Bronchial epithelial cell (primary cell): ENCODE measurements around the gene SSTR3. TPM values are rescaled to one million over a fixed set of nuclear protein-coding genes. Genes with fewer than 3 reads are reported as not detected.

Experiments
- DNase-seq: peaks from one replicate; pipeline ENCODE4 v3.0.0-alpha.2; 2010; ENCODE audit warnings: low read depth
- FAIRE-seq: peaks from 2 replicates; lab custom pipeline; 2011; peaks lifted over from hg19 to GRCh38; lab: Jason Lieb, UNC
- H3K27me3 ChIP-seq: 2 replicates; pipeline ENCODE4 v1.5.1; 2011; ENCODE audit warnings: low read length; ENCODE audit not compliant: control insufficient read depth, insufficient read depth
- H3K36me3 ChIP-seq: 2 replicates; pipeline ENCODE4 v1.5.1; 2011; ENCODE audit warnings: low read length; ENCODE audit not compliant: control insufficient read depth, insufficient read depth
- H3K4me3 ChIP-seq: 2 replicates; pipeline ENCODE4 v1.5.1; 2011; ENCODE audit warnings: mild to moderate bottlenecking, low read depth, low read length, control low read depth
- total RNA-seq: library from RNA; depleted of rRNA; stranded (reverse); fragments of >200 nt; gene quantifications from 2 replicates; pipeline ENCODE4 v1.2.1, GENCODE V29; 2014
- TF ChIP-seq, protein P1 (sequence below): IDR thresholded peaks from 2 replicates; pipeline ENCODE4 v1.5.1; 2011; ENCODE audit warnings: mild to moderate bottlenecking, moderate library complexity, low read length, control low read depth, inconsistent platforms; ENCODE audit not compliant: insufficient read depth, severe bottlenecking

The SSTR3 gene
- total RNA-seq, 1 donor from 2014 or later: not detected

DNA sequence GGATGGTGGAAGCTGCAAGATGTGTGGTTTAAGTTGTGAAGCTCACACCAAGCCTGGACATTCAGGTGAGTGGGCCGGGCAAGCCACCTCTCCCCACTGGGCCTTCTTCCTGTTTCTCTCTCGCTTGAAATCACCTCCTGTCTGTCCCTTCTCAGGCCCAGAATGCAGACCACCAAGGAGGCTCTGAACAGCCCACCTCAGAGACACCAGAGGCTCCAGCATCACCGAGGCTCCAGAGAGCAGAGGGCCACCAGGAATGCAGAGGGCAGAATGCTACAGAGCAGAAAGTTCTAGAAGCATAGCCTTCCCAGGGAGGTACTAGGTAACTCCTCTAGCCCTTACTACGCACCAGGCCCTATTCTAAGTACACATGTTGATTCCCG, 47.8 kb downstream of the SSTR3 start:
- Histone ChIP-seq H3K27me3 (peaks cover 3% of the 10 kb centered on the region), H3K4me3 (no peak overlapping the region), H3K36me3 (no peaks in the 10 kb centered on the region)
- TF ChIP-seq, protein P1, sequence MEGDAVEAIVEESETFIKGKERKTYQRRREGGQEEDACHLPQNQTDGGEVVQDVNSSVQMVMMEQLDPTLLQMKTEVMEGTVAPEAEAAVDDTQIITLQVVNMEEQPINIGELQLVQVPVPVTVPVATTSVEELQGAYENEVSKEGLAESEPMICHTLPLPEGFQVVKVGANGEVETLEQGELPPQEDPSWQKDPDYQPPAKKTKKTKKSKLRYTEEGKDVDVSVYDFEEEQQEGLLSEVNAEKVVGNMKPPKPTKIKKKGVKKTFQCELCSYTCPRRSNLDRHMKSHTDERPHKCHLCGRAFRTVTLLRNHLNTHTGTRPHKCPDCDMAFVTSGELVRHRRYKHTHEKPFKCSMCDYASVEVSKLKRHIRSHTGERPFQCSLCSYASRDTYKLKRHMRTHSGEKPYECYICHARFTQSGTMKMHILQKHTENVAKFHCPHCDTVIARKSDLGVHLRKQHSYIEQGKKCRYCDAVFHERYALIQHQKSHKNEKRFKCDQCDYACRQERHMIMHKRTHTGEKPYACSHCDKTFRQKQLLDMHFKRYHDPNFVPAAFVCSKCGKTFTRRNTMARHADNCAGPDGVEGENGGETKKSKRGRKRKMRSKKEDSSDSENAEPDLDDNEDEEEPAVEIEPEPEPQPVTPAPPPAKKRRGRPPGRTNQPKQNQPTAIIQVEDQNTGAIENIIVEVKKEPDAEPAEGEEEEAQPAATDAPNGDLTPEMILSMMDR: no peak
- DNase-seq: no peak
- FAIRE-seq: no peak

DNA sequence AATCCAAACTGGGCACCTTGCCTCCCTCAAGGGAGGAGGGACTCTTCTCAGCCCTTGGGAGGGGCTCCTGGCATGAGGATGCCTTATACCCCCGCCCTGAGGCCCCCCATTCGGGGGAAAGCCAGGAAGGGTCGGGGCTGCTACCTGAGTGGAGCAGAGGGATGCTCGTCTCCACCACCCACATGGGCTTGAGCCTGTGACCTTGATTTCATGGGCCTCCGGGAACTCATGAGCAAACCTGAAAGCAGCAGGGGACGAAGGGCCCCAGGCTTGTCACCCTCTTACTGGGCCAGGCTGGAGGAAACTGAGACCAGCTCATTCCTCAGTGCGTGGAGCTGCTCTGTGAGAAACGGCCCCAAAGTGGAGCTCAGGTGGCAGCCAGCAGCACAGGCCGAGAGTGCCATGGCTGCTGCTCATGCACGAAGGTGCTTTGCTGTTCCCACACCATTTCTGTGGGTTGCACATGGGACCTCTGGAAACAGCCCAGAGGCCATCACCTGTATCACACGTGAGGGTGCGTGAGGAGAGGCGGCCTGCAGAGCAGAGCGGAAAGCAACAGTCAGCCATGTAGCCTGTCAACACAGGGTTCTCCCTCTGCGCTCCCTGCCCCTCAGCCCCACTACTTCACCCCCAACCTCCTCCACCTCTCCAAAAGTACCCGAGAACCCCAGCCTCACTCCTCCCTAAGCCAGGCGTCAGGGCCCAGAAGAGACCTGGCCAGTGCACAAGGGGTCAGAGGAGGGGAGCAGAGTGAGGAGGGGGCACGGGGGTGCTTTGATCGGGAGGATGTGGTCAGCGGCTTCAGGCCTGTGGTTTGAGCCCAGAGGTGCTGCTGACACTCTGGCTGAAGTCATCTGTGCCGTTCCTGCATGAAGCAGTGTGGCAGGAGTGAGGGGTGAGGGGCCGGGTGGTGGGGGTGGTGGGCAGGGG, 48.4 kb downstream of the SSTR3 start:
- TF ChIP-seq, protein P1: no peak
- Histone ChIP-seq H3K27me3 (peaks cover 3% of the 10 kb centered on the region), H3K4me3 (no peak overlapping the region), H3K36me3 (no peaks in the 10 kb centered on the region)
- FAIRE-seq (no peak), DNase-seq (no peak)

DNA sequence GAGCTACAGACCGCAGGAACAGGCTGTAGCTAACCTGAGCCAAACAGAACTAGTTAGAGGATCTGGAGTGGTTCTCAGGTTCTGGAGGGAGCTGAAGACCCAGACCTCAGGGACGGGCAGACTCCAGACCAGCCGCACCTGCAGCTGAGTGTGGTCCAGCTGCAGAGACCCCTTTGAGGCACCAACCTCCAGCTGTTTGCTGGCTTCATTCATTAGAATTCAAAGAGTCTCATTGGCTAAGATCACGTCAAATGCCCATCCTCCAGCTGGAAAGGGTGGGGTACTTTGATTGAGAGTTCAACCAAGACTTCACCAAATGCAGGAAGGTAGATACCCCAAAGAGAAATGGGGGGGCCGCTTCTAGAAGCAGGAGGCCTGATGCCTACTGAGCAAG, 49.2 kb downstream of the SSTR3 start:
- DNase-seq (no peak), FAIRE-seq (no peak)
- Histone ChIP-seq H3K4me3 (no peak overlapping the region), H3K36me3 (no peaks in the 10 kb centered on the region), H3K27me3 (peaks cover 1% of the 10 kb centered on the region)
- TF ChIP-seq, protein P1: no peak

DNA sequence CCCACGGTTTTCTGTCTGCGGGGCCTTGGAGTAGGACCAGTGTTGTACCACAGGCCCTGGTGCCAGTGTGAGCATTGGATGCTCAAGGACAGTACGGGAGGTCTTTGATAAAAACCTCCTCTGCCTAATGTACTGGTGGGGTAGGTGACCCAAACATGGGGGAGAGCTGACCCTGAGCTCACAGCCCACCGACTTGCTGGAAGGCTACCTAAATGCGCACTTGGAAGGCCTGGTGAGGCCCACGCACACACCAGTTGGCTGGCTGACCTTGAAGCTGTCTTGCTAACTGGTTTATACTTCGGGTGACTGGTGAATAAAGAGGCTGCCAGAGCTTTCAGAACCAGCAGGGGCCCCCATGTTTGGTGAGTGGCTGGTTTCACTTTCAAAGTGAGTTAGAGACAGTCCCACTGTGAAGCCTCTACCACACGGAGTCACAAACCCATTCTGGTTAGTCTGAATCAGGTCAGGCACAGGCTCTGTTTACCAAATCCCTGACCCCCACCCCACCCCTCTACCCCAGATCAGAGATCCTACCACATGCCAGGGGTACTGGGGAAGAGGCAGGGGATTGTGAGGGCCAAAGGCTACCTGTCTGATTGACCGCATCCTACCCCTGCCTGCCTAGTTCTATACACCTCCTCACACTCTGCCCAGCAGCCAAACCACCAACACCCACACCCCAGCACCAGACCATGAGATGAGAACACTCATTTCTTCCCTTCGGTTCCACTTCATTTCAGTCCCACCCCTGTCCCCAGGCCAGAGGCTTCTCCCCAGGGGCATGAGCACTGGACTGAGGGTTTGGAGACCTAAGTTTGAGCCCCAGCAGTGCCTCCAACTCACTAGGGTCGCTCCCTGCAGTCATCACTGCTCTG, 49.8 kb downstream of the SSTR3 start:
- FAIRE-seq: no peak
- TF ChIP-seq, protein P1: no peak
- no peak for DNase-seq
- no peaks in the 10 kb centered on the region for H3K36me3 ChIP-seq
- H3K27me3 ChIP-seq: peaks cover 1% of the 10 kb centered on the region
- H3K4me3 ChIP-seq: no peak overlapping the region

DNA sequence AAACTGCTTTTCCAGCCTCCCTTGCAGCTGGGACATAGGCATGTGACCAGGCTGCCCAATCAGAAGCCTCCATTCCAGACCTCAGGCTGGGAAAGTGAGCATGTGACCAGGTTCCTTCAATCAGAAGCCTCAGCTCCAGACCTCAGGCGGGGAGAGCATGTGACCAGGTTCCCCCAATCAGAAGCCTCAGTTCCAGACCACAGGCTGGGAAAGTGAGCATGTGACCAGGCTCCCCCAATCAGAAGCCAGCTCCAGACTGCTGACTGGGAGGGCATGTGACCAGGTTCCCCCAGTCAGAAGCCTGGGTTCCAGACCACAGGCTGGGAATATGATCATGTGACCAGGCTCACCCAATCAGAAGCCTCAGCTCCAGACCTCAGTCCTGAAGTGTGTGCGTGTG, 50.8 kb downstream of the SSTR3 start:
- H3K27me3 ChIP-seq: peaks cover 1% of the 10 kb centered on the region
- H3K4me3 ChIP-seq: no peak overlapping the region
- no peaks in the 10 kb centered on the region for H3K36me3 ChIP-seq
- DNase-seq (no peak), FAIRE-seq (peak; percentile 66)
- TF ChIP-seq, protein P1: no peak
